ENCODE measurements around the gene NOVA1. TPM values are rescaled to one million over a fixed set of nuclear protein-coding genes. Genes with fewer than 3 reads are reported as not detected.

NOVA1 gene
- not detected in 2 replicates for total RNA-seq

GRCh38 chr14:26597589-26598080, at the start of gene NOVA1:
TSS of gene NOVA1 (minus strand) at chr14:26598033. CDS start at chr14:26597436, 597 bp downstream.

Data from dermis lymphatic vessel endothelial cell (primary cell).